Measurements from ENCODE around the gene MBLAC1. TPM values are rescaled to one million over a fixed set of nuclear protein-coding genes. Genes with fewer than 3 reads are reported as not detected.

The MBLAC1 gene
- total RNA-seq, 1 experiment from 2014 or later, result 5.2 TPM

Small RNA genes lying within 50 kb of the gene (microRNA-seq; reads per million reads assigned to microRNA genes)
- gene MIR106B (ENCODE audit: unreplicated experiment) (5,670 reads per million, percentile 91 among the genes with 10 or more reads in this experiment), gene MIR25 (ENCODE audit: unreplicated experiment) (906 reads per million, percentile 80 among the genes with 10 or more reads in this experiment), gene MIR4658 (ENCODE audit: unreplicated experiment) (not detected), gene MIR93 (ENCODE audit: unreplicated experiment) (8,594 reads per million, percentile 95 among the genes with 10 or more reads in this experiment)

Other genes starting within 250 kb of the MBLAC1 start
- gene OR2AE1, start 249.9 kb upstream of the MBLAC1 start, total RNA-seq (2021; ENCODE audit: unreplicated experiment), result not detected
- gene TRIM4, start 207.4 kb upstream of the MBLAC1 start, total RNA-seq (2021; ENCODE audit: unreplicated experiment), result 28.1 TPM
- gene GJC3, start 197.3 kb upstream of the MBLAC1 start, total RNA-seq (2021; ENCODE audit: unreplicated experiment), result not detected
- 0.49 TPM for gene AZGP1, start 150.9 kb upstream of the MBLAC1 start, total RNA-seq (2021; ENCODE audit: unreplicated experiment)
- 55.5 TPM for gene ZKSCAN1, start 111.4 kb upstream of the MBLAC1 start, total RNA-seq (2021; ENCODE audit: unreplicated experiment)
- gene ZSCAN21, start 77.2 kb upstream of the MBLAC1 start, total RNA-seq (2021; ENCODE audit: unreplicated experiment), result 13.4 TPM
- 32.9 TPM for gene ZNF3, start 45.2 kb upstream of the MBLAC1 start, total RNA-seq (2021; ENCODE audit: unreplicated experiment)
- 182 TPM for gene COPS6, start 38.0 kb upstream of the MBLAC1 start, total RNA-seq (2021; ENCODE audit: unreplicated experiment)
- gene MCM7, start 25.6 kb upstream of the MBLAC1 start, total RNA-seq (2021; ENCODE audit: unreplicated experiment), result 258 TPM
- gene AP4M1, start 25.3 kb upstream of the MBLAC1 start, total RNA-seq (2021; ENCODE audit: unreplicated experiment), result 42.6 TPM
- gene TAF6, start 7.6 kb upstream of the MBLAC1 start, total RNA-seq (2021; ENCODE audit: unreplicated experiment), result 92.3 TPM
- 12.6 TPM for gene CNPY4, start 7.3 kb upstream of the MBLAC1 start, total RNA-seq (2021; ENCODE audit: unreplicated experiment)
- gene LAMTOR4, start 22.0 kb downstream of the MBLAC1 start, total RNA-seq (2021; ENCODE audit: unreplicated experiment), result 224 TPM
- gene TRAPPC14, start 31.8 kb downstream of the MBLAC1 start, total RNA-seq (2021; ENCODE audit: unreplicated experiment), result 33.2 TPM
- 0.98 TPM for gene GAL3ST4, start 41.6 kb downstream of the MBLAC1 start, total RNA-seq (2021; ENCODE audit: unreplicated experiment)
- 7.9 TPM for gene GPC2, start 50.4 kb downstream of the MBLAC1 start, total RNA-seq (2021; ENCODE audit: unreplicated experiment)
- gene STAG3, start 51.0 kb downstream of the MBLAC1 start, total RNA-seq (2021; ENCODE audit: unreplicated experiment), result 1.7 TPM
- gene PVRIG, start 93.0 kb downstream of the MBLAC1 start, total RNA-seq (2021; ENCODE audit: unreplicated experiment), result not detected
- gene SPDYE3, start 180.7 kb downstream of the MBLAC1 start, total RNA-seq (2021; ENCODE audit: unreplicated experiment), result not detected
- gene PILRB, start 231.2 kb downstream of the MBLAC1 start, total RNA-seq (2021; ENCODE audit: unreplicated experiment), result 73.2 TPM
- gene PILRA, start 246.5 kb downstream of the MBLAC1 start, total RNA-seq (2021; ENCODE audit: unreplicated experiment), result 4.8 TPM

All from Panc1 (cell line).